Heart left ventricle (tissue), 13 donors: ENCODE measurements around the gene DHCR24.

ENCODE experiments used
- POLR2A ChIP-seq, 2 donors: fragments of 450-650 bp; IDR thresholded peaks; one replicate each; pipeline ENCODE4 v1.6.1; 2017; ENCODE audit warnings: antibody characterized with exemption in 2 of 2, mild to moderate bottlenecking in 2 of 2, moderate library complexity in 2 of 2
- TF ChIP-seq, protein P1 (sequence below), 12 donors: fragments of 200-600 bp; sonication (generic) in 4 of 12; IDR thresholded peaks; one replicate each; pipeline versions ENCODE4 v1.5.0 to v1.8.0; 2018 to 2022; ENCODE audit warnings: antibody characterized with exemption in 12 of 12, mild to moderate bottlenecking in 5 of 12
- donor health status: ischemic (EF 13 %, LVEDD 7.1; RV severe dilation, severe dysfunction).
- donor health status: DM: no; HTN: yes; CAD: no.
- donor health status: DM: no; HTN: no; CAD: no.
- donor health status: ischemic (EF 25% LVEDD 6.9; RV normal size, moderate dysfunction).
- donor health status: ischemic (EF 25% LVEDD 5.7; RV mildly dilated, moderate dysfunction).
- donor health status: ischemic (EF 35%, LVEDD 5.7; RV mildly dilated, moderate dysfunction).
- donor health status: nonischemic (EF 11% LVEDD 7.7; RV severe dilation, severe dysfunction).
- donor health status: DM: yes; HTN: yes; CAD: no.
- donor health status: PGD.
- donor health status: ischemic (EF 29% LVEDD 5.4; RV normal size, mild dysfunction).
- donor health status: nonischemic (EF 23%, LVEDD 6.1; RV moderate dilation, normal function).

DNA sequence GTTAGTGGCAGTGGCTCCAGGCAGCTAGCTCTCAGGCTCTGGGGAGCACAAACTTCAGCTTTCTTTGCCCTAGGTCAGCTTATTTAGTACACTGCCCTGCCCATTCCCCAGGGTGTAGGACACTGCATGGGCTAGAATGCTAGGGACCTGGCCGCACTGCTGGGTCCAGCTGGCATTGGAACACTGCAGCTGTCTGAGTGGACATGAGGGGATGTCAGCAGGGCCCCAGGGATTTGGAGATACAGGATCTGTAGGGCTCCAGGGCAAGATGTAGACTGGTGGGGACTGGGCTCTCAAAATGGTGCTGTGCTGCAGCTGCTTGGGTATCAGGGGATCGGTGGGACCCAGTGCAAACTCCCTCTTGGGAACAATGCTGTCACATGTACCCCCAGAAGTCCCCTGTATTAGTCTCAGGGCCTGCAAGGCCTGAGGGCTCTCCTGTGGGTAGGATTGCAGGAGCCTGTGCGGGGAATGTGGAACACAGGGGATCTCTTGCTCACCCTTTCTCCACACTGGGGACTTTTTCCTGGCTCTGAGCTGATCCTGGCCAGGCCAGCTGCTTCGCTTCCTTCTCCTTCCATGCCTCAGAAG lies 60.7 kb downstream of the DHCR24 start:
- TF ChIP-seq, protein P1, sequence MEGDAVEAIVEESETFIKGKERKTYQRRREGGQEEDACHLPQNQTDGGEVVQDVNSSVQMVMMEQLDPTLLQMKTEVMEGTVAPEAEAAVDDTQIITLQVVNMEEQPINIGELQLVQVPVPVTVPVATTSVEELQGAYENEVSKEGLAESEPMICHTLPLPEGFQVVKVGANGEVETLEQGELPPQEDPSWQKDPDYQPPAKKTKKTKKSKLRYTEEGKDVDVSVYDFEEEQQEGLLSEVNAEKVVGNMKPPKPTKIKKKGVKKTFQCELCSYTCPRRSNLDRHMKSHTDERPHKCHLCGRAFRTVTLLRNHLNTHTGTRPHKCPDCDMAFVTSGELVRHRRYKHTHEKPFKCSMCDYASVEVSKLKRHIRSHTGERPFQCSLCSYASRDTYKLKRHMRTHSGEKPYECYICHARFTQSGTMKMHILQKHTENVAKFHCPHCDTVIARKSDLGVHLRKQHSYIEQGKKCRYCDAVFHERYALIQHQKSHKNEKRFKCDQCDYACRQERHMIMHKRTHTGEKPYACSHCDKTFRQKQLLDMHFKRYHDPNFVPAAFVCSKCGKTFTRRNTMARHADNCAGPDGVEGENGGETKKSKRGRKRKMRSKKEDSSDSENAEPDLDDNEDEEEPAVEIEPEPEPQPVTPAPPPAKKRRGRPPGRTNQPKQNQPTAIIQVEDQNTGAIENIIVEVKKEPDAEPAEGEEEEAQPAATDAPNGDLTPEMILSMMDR (IDR thresholded peaks at IDR 0.05): no peak
- TF ChIP-seq POLR2A (IDR thresholded peaks at IDR 0.05): no peak
